Ovary (tissue), 9 donors: Measurements from ENCODE around the gene MIGA1. TPM values are rescaled to one million over a fixed set of nuclear protein-coding genes. Genes with fewer than 3 reads are reported as not detected.
"Not testable (repeated sequence)": the region's sequence is repeated elsewhere in the genome, so short reads cannot be mapped to it uniquely, and the experiment has no call there.

Experiments
- DNase-seq, 5 donors: peaks; one replicate each; pipeline ENCODE4 v3.0.0-alpha.2; 2019 to 2020
- H3K27ac ChIP-seq, 2 donors: fragments of 200-600 bp; one replicate each; pipeline versions ENCODE4 v1.5.1 to v1.8.0; 2019 to 2022
- H3K27me3 ChIP-seq: fragments of 200-600 bp; one replicate; pipeline ENCODE4 v1.8.0; 2022
- H3K36me3 ChIP-seq: fragments of 200-600 bp; sonication (generic); one replicate; pipeline ENCODE4 v1.5.1; 2019
- H3K4me1 ChIP-seq: one replicate; pipeline ENCODE4 v1.8.1; 2013; ENCODE audit warnings: mild to moderate bottlenecking, moderate library complexity; ENCODE audit not compliant: insufficient read depth
- H3K4me3 ChIP-seq: fragments of 200-600 bp; sonication (generic); one replicate; pipeline ENCODE4 v1.5.1; 2017
- H3K9me3 ChIP-seq, 2 donors: fragments of 200-600 bp in 1 of 2; sonication (generic) in 1 of 2; one replicate each; pipeline versions ENCODE4 v1.5.1 to v1.8.1; 2013 to 2019; ENCODE audit warnings: mild to moderate bottlenecking in 1 of 2, moderate library complexity in 1 of 2
- EP300 ChIP-seq: sonication (generic); formaldehyde crosslinking; IDR thresholded peaks from one replicate; pipeline ENCODE4 v1.6.1; 2017; ENCODE audit warnings: antibody characterized with exemption
- POLR2A ChIP-seq: fragments of 450-650 bp; IDR thresholded peaks from one replicate; pipeline ENCODE4 v1.6.1; 2017; ENCODE audit warnings: antibody characterized with exemption, mild to moderate bottlenecking, moderate library complexity
- WGBS, 3 donors: extraction: QIAGEN DNeasy Blood & Tissue Kit in 1 of 3; methylation state at CpG; one replicate each; pipeline versions ENCODE4 v1.1.5 to v1.1.7; 2013 to 2017; 5-methylcytosine and 5-hydroxymethylcytosine counted together
- intact Hi-C, 4 donors: fragments of 100-400 bp; cut with DNase I; formaldehyde crosslinking; loops; one replicate each; pipeline versions ENCODE4 v1.11.0 to v1.15.1; 2022 to 2023
- polyA plus RNA-seq, 2 donors: library from polyadenylated mRNA; stranded (reverse); fragments of 200-250 nt in 1 of 2; fragments of 350-450 nt in 1 of 2; fragmentation: Illumina TruSeq in 1 of 2; extraction: RNeasy Lipid Tissue Mini Kit (QIAGEN cat#74804) in 1 of 2; gene quantifications; one replicate each; pipeline ENCODE4 v1.2.3, GENCODE V29; 2013 to 2014
- total RNA-seq, 7 donors: library from RNA; depleted of rRNA in 2 of 7; stranded (reverse); fragments of >200 nt in 2 of 7; fragmentation: NEBNext Ultra II Directional in 3 of 7; extraction: Animal tissue kit (Norgen Biotek cat#: 25700) in 3 of 7; gene quantifications; one replicate each; pipeline versions ENCODE4 v1.1.0 to v1.2.4, GENCODE V29; 2016 to 2023
- TF ChIP-seq, protein P1 (sequence below), 3 donors: fragments of 450-650 bp in 2 of 3; fragments of 200-600 bp in 1 of 3; IDR thresholded peaks; one replicate each; pipeline versions ENCODE4 v1.5.1 to v1.8.0; 2016 to 2022; ENCODE audit warnings: antibody characterized with exemption in 3 of 3, mild to moderate bottlenecking in 1 of 3
- donor health status: DM: no; HTN: no; CAD: no; lungs with moderate emphysema.
- donor health status: DM: no; HTN: no; CAD: no.
- donor health status: Bipolar disorder and iron deficiency.
- donor health status: DM: yes; HTN: yes; CAD: no.
- donor health status: DM: no; HTN: no; CAD: no.
- donor health status: DM: yes; HTN: yes; CAD: no.

The MIGA1 gene
- total and polyA plus RNA-seq, 9 donors: 6.5 to 24.0 (median 18.2) TPM

DNA sequence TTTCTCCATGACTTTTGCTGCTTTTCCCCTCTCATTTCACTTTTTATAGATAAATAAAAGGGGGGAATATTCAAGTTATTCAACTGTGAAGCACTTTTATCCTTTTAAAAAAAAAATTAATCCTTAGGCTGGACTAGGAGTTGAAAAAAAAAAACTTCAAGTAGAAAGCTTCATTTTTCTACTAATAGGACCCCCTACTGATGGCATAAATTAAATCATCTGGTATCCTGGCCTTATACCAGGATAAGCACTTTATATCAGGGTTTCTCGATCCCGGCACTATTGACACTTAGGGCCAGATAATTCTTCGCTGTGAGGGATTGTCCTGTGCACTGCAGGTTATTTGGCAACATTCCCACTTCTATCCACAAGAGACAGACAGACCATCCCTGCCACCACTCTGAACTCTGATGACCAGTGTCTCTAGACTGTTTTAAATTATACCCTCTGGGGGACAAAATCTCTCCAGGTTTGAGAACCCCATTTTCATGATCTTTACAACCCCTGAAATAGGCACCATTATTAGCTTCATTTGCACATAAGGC, 37.4 kb upstream of the MIGA1 start:
- Histone ChIP-seq H3K36me3 (no peaks in the 10 kb centered on the region), H3K9me3 (no peaks in the 10 kb centered on the region), H3K27ac (no peak overlapping the region), H3K4me1 (no peaks in the 10 kb centered on the region), H3K27me3 (no peaks in the 10 kb centered on the region), H3K4me3 (no peak overlapping the region)
- intact Hi-C loops: no loop called here
- TF ChIP-seq POLR2A (no peak), EP300 (no peak)
- TF ChIP-seq, protein P1, sequence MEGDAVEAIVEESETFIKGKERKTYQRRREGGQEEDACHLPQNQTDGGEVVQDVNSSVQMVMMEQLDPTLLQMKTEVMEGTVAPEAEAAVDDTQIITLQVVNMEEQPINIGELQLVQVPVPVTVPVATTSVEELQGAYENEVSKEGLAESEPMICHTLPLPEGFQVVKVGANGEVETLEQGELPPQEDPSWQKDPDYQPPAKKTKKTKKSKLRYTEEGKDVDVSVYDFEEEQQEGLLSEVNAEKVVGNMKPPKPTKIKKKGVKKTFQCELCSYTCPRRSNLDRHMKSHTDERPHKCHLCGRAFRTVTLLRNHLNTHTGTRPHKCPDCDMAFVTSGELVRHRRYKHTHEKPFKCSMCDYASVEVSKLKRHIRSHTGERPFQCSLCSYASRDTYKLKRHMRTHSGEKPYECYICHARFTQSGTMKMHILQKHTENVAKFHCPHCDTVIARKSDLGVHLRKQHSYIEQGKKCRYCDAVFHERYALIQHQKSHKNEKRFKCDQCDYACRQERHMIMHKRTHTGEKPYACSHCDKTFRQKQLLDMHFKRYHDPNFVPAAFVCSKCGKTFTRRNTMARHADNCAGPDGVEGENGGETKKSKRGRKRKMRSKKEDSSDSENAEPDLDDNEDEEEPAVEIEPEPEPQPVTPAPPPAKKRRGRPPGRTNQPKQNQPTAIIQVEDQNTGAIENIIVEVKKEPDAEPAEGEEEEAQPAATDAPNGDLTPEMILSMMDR (IDR thresholded peaks at IDR 0.05): no peak
- DNase-seq: no peak
- WGBS, 3 donors: 91 to 94% (median 92%) methylated on average over 3 of the region's 3 CpGs

DNA sequence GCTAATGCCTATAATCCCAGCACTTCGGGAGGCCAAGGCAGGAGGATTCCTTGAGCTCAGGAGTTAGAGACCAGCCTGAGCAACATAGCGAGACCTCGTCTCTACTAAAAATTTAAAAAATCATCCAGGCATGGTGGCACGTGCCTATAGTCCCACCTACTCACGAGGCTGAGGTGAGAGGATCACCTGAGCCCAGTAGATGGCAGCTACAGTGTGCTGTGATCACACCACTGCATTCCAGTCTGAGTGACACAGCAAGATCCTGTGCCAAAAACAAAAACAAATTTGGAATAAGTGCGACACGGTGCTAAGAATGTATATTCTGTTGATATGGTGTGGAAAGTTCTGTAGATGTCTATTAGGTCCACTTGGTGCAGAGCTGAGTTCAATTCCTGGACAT, 34.9 kb upstream of the MIGA1 start:
- Histone ChIP-seq H3K4me1 (no peaks in the 10 kb centered on the region), H3K36me3 (no peaks in the 10 kb centered on the region), H3K27me3 (no peaks in the 10 kb centered on the region), H3K27ac (no peak overlapping the region), H3K9me3 (no peaks in the 10 kb centered on the region), H3K4me3 (no peak overlapping the region)
- 88 to 93% (median 92%) methylated on average over 7 of the region's 7 CpGs for WGBS, 3 donors
- TF ChIP-seq, protein P1 (IDR thresholded peaks at IDR 0.05): no peak
- TF ChIP-seq EP300: no peak
- intact Hi-C loops: no loop called here
- DNase-seq: no peak

DNA sequence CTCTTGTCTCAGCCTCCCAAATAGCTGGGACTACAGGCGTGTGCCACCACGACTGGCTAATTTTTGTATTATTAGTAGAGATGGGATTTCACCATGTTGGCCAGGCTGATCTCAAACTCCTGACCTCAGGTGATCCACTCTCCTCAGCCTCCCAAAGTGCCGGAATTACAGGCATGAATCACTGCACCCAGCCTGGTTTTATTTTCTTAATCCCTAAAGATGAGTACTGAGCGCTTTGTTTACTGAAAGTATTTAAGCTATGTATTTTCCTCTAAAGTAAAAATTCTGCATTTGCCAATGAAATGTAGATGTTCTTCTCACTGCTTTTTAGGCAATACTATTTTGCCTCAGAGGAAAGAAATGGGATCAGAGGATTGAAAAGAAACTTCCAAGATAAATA, 30.0 kb upstream of the MIGA1 start:
- intact Hi-C loops, H3K27ac ChIP-seq, DNase-seq, H3K27me3 ChIP-seq, H3K9me3 ChIP-seq, H3K4me3 ChIP-seq, H3K4me1 ChIP-seq, H3K36me3 ChIP-seq: not testable (repeated sequence)
- 97 to 98% (median 98%) methylated on average over 4 of the region's 4 CpGs for WGBS, 3 donors

DNA sequence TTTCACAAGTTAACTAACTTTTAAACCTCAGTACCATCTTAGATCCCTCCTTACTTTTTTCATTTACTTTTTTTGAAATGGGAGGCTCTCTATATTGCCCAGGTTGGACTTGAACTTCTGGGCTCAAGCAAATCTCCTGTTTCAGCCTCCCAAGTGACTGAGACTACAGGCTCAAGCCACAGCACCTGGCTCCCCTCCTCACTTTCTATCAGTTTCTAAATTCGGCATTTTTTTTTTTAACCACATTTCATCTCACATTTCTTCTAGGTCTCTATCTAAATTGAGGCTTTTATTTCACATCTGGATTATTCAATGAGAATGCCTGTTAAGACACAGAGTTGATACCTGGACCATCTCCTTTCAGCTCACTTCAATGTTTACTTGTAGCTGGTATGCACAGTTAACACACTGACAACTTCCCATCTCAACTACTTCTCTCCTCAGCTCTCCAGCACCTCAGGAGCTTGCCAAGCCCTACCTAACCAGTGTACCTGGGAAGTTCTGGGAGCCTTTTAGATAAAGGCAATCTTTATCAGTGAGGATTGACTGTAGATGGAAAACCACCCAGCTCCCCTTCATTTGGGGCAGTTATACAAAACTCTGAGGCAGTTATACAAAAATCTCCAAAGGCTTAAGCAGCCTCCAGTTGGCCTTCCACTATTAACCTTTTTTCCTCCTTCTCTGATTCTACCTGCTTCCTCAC, 23.2 kb upstream of the MIGA1 start:
- no peak overlapping the region for H3K27ac ChIP-seq
- no peak for TF ChIP-seq EP300
- TF ChIP-seq, protein P1 (IDR thresholded peaks at IDR 0.05): no peak
- no peak for TF ChIP-seq POLR2A
- H3K27me3 ChIP-seq: no peaks in the 10 kb centered on the region
- H3K4me3 ChIP-seq: no peak overlapping the region
- H3K36me3 ChIP-seq: no peaks in the 10 kb centered on the region
- peaks cover 4% of the 10 kb centered on the region for H3K4me1 ChIP-seq
- H3K9me3 ChIP-seq: no peaks in the 10 kb centered on the region
- no peak for DNase-seq
- WGBS, 3 donors: 74 to 83% (median 79%) methylated on average over 1 of the region's 1 CpG
- intact Hi-C loops: no loop called here

DNA sequence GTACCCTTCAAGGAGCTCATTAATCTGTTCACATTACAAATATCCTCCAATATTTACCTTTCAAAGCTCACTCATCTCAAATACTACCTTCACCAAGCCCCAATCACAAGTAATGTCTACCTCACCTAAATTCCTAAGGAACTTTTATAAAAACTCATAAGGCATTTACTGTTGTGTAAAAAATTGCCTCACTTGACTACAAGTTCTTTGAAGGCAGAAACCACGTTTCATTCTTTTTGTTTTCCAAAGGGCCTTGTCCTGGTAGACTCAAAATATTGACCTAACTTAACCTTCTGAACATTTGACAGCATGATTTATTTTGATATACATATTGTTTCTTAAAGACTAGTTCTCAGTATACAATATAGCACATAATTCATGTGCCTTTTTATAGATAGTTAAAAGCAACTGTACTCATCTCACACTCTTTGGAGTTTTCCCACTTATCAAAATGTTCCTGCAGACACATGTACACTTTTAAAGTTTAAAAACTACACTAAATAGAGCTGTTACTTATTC, 22.3 kb upstream of the MIGA1 start:
- TF ChIP-seq EP300: no peak
- TF ChIP-seq, protein P1 (IDR thresholded peaks at IDR 0.05): no peak
- TF ChIP-seq POLR2A: no peak
- 67 to 70% (median 67%) methylated on average over 1 of the region's 1 CpG for WGBS, 3 donors
- no peak for DNase-seq
- Histone ChIP-seq H3K4me3 (no peak overlapping the region), H3K9me3 (no peaks in the 10 kb centered on the region), H3K27ac (no peak overlapping the region), H3K27me3 (no peaks in the 10 kb centered on the region), H3K4me1 (peaks cover 2% of the 10 kb centered on the region), H3K36me3 (no peaks in the 10 kb centered on the region)
- intact Hi-C loops: no loop called here
